GM23248 (cell line): ENCODE measurements around the gene DAPK1.

Experiments
- EZH2 ChIP-seq: fragments of 200-600 bp; sonication (generic); IDR thresholded peaks from 2 replicates; pipeline ENCODE4 v1.6.1; 2018; ENCODE audit warnings: antibody characterized with exemption, mild to moderate bottlenecking; ENCODE audit not compliant: insufficient read depth, poor library complexity, severe bottlenecking
- EZH2phosphoT487 ChIP-seq: fragments of 200-600 bp; sonication (generic); IDR thresholded peaks from 2 replicates; pipeline ENCODE4 v1.6.1; 2018; ENCODE audit warnings: antibody characterized with exemption, moderate library complexity, mild to moderate bottlenecking, low read depth; ENCODE audit not compliant: insufficient read depth

GRCh38 chr9:87513880-87514535 is 16.3 kb downstream of the DAPK1 start:
- TF ChIP-seq EZH2phosphoT487 (no peak), EZH2 (no peak)
